WTC11 (cell line): Measurements from ENCODE around the gene HOXC5. TPM values are rescaled to one million over a fixed set of nuclear protein-coding genes. Genes with fewer than 3 reads are reported as not detected.
A peak's percentile ranks its signal among the peaks of the same experiment; 100 is the strongest.

ENCODE experiments used
- ATAC-seq: fragments of 200-7000 bp; cut with Tn5 transposase; 2 replicates; pipeline ENCODE4 v1.10.0; 2021; ENCODE audit warnings: mild to moderate bottlenecking, moderate library complexity
- CTCF ChIA-PET: fragments of 300-600 bp; sonication (Branson Sonifier 250); formaldehyde crosslinking; loops from one replicate; lab custom pipeline; 2021; ENCODE audit warnings: antibody characterized with exemption; lab: Charles Lee
- POLR2A ChIA-PET: fragments of 350-600 bp; sonication (Branson Sonifier 250); formaldehyde crosslinking; loops from one replicate; lab custom pipeline; 2021; ENCODE audit warnings: antibody characterized with exemption; lab: Charles Lee
- DNase-seq: peaks from one replicate; pipeline ENCODE4 v3.0.0; 2021; ENCODE audit warnings: low spot score
- H3K27ac Mint-ChIP-seq: 2 replicates; pipeline ENCODE4 v1.8.0; 2021; ENCODE audit warnings: mixed read lengths
- H3K27me3 Mint-ChIP-seq: 2 replicates; pipeline ENCODE4 v1.8.0; 2021; ENCODE audit warnings: low read depth, mild to moderate bottlenecking, moderate library complexity, mixed read lengths
- H3K36me3 Mint-ChIP-seq: 2 replicates; pipeline ENCODE4 v1.8.0; 2021; ENCODE audit warnings: mixed read lengths
- H3K4me1 Mint-ChIP-seq: 2 replicates; pipeline ENCODE4 v1.8.0; 2022; ENCODE audit warnings: mixed read lengths
- H3K4me3 Mint-ChIP-seq: 2 replicates; pipeline ENCODE4 v1.8.0; 2021; ENCODE audit warnings: mild to moderate bottlenecking, moderate library complexity, mixed read lengths
- H3K9me3 Mint-ChIP-seq: 2 replicates; pipeline ENCODE4 v1.8.0; 2021; ENCODE audit warnings: mixed read lengths
- AFF4 ChIP-seq: sonication (generic); formaldehyde crosslinking; IDR thresholded peaks from 2 replicates; pipeline ENCODE4 v1.8.1; 2023; ENCODE audit warnings: mild to moderate bottlenecking, missing genetic modification reagents, borderline replicate concordance
- E2F1 ChIP-seq: sonication (generic); formaldehyde crosslinking; IDR thresholded peaks from 2 replicates; pipeline ENCODE4 v1.8.0; 2022; ENCODE audit warnings: mild to moderate bottlenecking, missing genetic modification reagents
- ERG ChIP-seq: fragments of 250-450 bp; sonication (Bioruptor Pico); IDR thresholded peaks from 2 replicates; pipeline ENCODE4 v1.8.0; 2021; ENCODE audit warnings: mild to moderate bottlenecking
- HMGA2 ChIP-seq: fragments of 250-450 bp; sonication (Bioruptor Pico); IDR thresholded peaks from 2 replicates; pipeline ENCODE4 v1.4.0; 2021; ENCODE audit warnings: mild to moderate bottlenecking, moderate library complexity
- JAZF1 ChIP-seq: fragments of 250-450 bp; sonication (Bioruptor Pico); IDR thresholded peaks from 2 replicates; pipeline ENCODE4 v1.9.0; 2021; ENCODE audit warnings: moderate library complexity, mild to moderate bottlenecking, inconsistent platforms
- MAX ChIP-seq: sonication (generic); formaldehyde crosslinking; IDR thresholded peaks from 2 replicates; pipeline ENCODE4 v1.8.0; 2022; ENCODE audit warnings: mild to moderate bottlenecking, missing genetic modification reagents
- PREB ChIP-seq: sonication (generic); formaldehyde crosslinking; IDR thresholded peaks from 2 replicates; pipeline ENCODE4 v1.8.1; 2022; ENCODE audit warnings: mild to moderate bottlenecking, missing genetic modification reagents, moderate library complexity, borderline replicate concordance
- PRRX2 ChIP-seq: fragments of 250-450 bp; sonication (Bioruptor Pico); IDR thresholded peaks from 2 replicates; pipeline ENCODE4 v1.8.0; 2021; ENCODE audit warnings: mild to moderate bottlenecking
- SMAD4 ChIP-seq: sonication (generic); formaldehyde crosslinking; IDR thresholded peaks from 2 replicates; pipeline ENCODE4 v1.8.0; 2022; ENCODE audit warnings: mild to moderate bottlenecking, missing genetic modification reagents
- TCF7 ChIP-seq: sonication (generic); formaldehyde crosslinking; IDR thresholded peaks from 2 replicates; pipeline ENCODE4 v1.8.0; 2022; ENCODE audit warnings: mild to moderate bottlenecking, low read depth, missing genetic modification reagents, moderate library complexity
- TEAD4 ChIP-seq: sonication (generic); formaldehyde crosslinking; IDR thresholded peaks from 2 replicates; pipeline ENCODE4 v1.8.0; 2022; ENCODE audit warnings: mild to moderate bottlenecking, missing genetic modification reagents
- TP53 ChIP-seq: sonication (generic); formaldehyde crosslinking; IDR thresholded peaks from 2 replicates; pipeline ENCODE4 v1.8.1; 2023; ENCODE audit warnings: mild to moderate bottlenecking, missing genetic modification reagents
- ZNF138 ChIP-seq: sonication (generic); formaldehyde crosslinking; conservative IDR thresholded peaks from 2 replicates; pipeline ENCODE4 v1.8.1; 2022; ENCODE audit warnings: mild to moderate bottlenecking, moderate library complexity, missing genetic modification reagents
- ZNF232 ChIP-seq: sonication (generic); formaldehyde crosslinking; IDR thresholded peaks from 2 replicates; pipeline ENCODE4 v1.8.0; 2022; ENCODE audit warnings: mild to moderate bottlenecking, missing genetic modification reagents
- ZNF423 ChIP-seq: fragments of 250-450 bp; sonication (Bioruptor Pico); IDR thresholded peaks from 2 replicates; pipeline ENCODE4 v2.1.2; 2022; ENCODE audit warnings: mild to moderate bottlenecking, moderate library complexity
- ZNF425 ChIP-seq: fragments of 250-450 bp; sonication (Bioruptor Pico); conservative IDR thresholded peaks from 2 replicates; pipeline ENCODE4 v1.9.0; 2021; ENCODE audit warnings: mild to moderate bottlenecking
- total RNA-seq: library from RNA; stranded (reverse); gene quantifications from 3 replicates; pipeline ENCODE4 v1.2.3, GENCODE V29; 2021

Gene HOXC5
- total RNA-seq, 1 experiment from 2014 or later = not detected

- no peaks in the 10 kb centered on the region for H3K36me3 Mint-ChIP-seq
- ChIA-PET CTCF (interaction anchor here (0.9 to 2.5 kb wide), 12 partner anchors 9 to 294 kb away, joined by 3 to 14 read pairs (median 5); partner anchors contain the start of genes HOXC10 and HOXC8), POLR2A (no interaction called here)
- TF ChIP-seq SMAD4 (CRISPR knock-in tag) (no peak), TP53 (CRISPR knock-in tag) (no peak), JAZF1 (CRISPR knock-in tag) (no peak)
- H3K27me3 Mint-ChIP-seq = peaks cover 100% of the 10 kb centered on the region
- ATAC-seq (no peak; the same call in 1 of the 2 replicates), DNase-seq (no peak)
- peaks cover 33% of the 10 kb centered on the region for H3K4me1 Mint-ChIP-seq
- peak overlapping the region; percentile 56 for H3K4me3 Mint-ChIP-seq
- no peaks in the 10 kb centered on the region for H3K9me3 Mint-ChIP-seq
- H3K27ac Mint-ChIP-seq = no peak overlapping the region
Observed at GRCh38 chr12:53996240-53997203, 36.3 kb upstream of the HOXC5 start.

- Mint-ChIP-seq H3K36me3 (no peaks in the 10 kb centered on the region; the same call in 1 of the 2 replicates), H3K9me3 (no peaks in the 10 kb centered on the region), H3K4me3 (no peak overlapping the region), H3K27ac (no peak overlapping the region), H3K27me3 (peaks cover 100% of the 10 kb centered on the region), H3K4me1 (peaks cover 33% of the 10 kb centered on the region)
- DNase-seq = no peak
- ChIA-PET CTCF (interaction anchor here (0.9 to 2.5 kb wide), 8 partner anchors 11 to 295 kb away, joined by 3 to 14 read pairs (median 3); partner anchors contain the start of genes HOXC10 and HOXC8), POLR2A (no interaction called here)
- ATAC-seq = no peak
- TF ChIP-seq ZNF232 (no peak), ERG (CRISPR knock-in tag) (no peak), TEAD4 (CRISPR knock-in tag) (no peak), AFF4 (no peak), PRRX2 (no peak), E2F1 (CRISPR knock-in tag) (no peak), TCF7 (CRISPR knock-in tag) (no peak), ZNF423 (no peak), HMGA2 (CRISPR knock-in tag) (no peak), ZNF138 (CRISPR knock-in tag) (no peak), ZNF425 (CRISPR knock-in tag) (no peak), MAX (no peak), PREB (CRISPR knock-in tag) (no peak)
Observed at GRCh38 chr12:53997204-53998109, 35.4 kb upstream of the HOXC5 start.
